HG02642 (cell line): ENCODE data around the gene ENPP5.
"Not testable (repeated sequence)": the region's sequence is repeated elsewhere in the genome, so short reads cannot be mapped to it uniquely, and the experiment has no call there.

Source experiments
- ATAC-seq: cut with Tn5 transposase; IDR thresholded peaks from one replicate; pipeline ENCODE4 v1.9.1; 2021; ENCODE audit warnings: mild to moderate bottlenecking; ENCODE audit not compliant: unreplicated experiment, poor library complexity

The ENPP5 gene

DNA sequence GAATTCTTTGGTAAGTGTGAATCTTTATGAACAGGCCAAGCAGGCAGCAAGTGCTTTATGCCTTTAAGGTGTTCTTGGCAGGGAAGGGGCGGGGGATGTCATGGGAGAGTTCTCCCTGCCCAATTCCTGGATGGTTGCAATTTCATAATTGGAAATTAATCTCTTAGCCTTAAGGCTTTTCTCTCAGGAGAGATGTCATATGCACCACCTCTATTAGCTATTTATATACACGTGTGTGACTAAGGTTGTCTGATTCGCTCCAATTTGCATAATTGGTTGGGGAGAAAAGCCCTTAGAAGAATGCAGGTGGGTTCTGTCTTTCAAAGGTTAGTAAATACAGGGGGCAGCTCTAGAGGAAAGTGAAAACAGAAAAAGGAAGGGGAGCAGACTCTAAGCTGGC lies 5.2 kb upstream of the ENPP5 start:
- peak; percentile 54 for ATAC-seq

DNA sequence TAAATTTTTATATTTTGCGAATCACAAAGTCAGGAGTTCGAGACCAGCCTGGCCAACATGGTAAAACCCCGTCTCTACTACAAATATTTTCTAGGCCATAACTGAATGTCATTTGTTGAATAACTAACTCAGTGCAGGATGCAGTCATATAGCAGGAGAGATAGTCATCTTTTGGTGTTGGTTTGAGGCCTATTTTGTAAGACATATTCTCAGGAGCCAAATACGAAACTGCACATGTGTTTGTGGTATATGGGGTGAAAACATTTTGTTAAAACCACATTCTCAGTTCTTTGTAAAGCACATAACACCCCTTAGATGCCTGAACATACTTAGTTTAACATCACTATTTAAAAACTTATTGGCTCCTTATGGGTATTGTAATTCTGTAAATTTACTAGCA lies 4.7 kb upstream of the ENPP5 start:
- peak; percentile 65 for ATAC-seq

DNA sequence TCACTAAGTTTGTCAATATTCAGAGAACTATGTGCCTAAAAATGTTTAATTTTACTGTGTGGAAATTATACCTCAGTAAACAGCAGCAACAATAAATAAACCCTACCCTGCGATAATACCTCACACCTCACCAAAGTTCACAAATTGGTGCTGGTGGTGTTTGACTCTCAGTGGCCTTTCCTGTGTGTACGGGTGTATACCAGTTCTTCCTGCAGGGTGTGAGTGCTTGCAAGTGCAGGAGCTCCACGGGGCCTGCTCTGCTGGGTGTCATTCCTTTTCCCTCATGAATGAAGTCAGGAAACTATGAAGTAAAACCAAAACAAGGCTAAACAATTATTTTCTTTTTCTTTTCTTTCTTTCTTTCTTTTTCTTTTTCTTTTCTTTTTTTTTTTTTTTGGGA lies 4.1 kb upstream of the ENPP5 start:
- ATAC-seq = no peak

DNA sequence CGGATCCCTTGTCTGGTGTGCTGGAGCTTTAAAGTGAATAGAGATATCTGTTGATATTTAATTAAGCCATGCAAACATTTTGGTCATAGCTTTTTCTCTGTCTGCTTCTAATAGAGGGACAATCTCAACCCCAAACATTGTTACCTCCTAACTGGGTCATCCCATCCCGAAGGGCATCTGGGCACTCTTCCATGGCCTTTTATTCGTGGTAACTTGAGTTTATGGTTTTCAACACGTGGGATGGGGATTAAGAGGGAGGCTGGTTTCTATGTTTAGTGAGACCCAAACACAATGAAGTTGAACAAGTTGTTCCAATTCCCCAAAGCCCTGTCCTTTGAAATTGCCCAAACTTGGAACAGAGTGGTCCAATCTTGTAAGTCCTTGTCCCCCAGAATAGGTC lies 1.4 kb upstream of the ENPP5 start:
- no peak for ATAC-seq

DNA sequence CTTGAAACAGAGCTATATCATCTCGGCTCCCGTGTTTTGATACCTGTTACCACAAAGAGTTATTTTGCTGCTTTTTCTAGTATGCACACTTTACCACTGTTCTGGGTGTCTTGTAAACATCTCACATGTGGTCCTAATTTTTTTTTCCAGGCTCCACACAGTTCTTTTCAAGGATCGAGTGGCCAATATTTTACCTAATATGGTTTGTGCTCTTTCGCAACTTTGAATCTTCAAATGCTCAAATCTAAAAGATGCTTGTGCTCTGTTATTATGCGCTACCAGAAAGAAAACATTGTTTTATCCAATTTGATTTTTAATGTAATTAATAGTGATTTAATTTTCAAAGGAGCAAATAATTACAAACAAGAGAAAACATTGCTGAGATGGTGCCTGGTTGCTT lies 10.7 kb downstream of the ENPP5 start:
- ATAC-seq = no peak

DNA sequence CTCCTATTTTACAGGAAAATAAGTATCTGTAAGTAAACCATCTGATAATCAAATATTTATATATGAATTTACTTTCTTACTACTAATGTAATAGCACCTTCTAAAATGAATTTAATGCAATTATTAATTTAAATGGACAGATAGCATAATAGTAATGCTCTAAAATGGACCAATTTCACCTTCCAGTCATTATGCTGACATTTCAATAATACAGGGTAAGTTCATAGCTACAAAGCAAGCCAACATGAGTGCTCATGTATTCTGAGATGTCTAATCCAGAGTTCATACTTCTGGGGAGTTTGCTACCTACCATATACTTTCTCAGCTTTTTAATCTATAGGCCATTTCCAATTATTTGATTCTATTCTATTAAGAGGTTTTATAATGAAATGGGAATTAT lies 11.6 kb downstream of the ENPP5 start:
- ATAC-seq = no peak

DNA sequence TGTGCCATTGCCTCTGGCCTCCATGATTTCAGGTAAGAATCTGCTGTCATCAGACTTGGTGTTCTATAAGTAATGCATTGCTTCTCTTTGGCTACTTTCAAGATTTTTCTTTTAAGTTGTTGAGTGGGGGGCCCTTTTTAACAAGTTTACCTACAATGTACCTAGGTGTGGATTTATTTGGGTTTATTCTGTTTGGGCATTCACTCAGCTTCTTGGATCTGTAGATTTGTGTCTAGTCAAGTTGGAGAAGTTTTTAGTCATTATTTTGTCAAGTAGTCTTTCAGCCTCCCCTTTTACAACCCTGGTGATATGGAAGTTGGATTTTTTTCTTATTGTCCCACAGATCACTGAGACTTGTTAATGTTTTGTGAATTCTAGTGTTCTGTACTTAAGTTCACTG lies 14.1 kb downstream of the ENPP5 start:
- no peak for ATAC-seq

DNA sequence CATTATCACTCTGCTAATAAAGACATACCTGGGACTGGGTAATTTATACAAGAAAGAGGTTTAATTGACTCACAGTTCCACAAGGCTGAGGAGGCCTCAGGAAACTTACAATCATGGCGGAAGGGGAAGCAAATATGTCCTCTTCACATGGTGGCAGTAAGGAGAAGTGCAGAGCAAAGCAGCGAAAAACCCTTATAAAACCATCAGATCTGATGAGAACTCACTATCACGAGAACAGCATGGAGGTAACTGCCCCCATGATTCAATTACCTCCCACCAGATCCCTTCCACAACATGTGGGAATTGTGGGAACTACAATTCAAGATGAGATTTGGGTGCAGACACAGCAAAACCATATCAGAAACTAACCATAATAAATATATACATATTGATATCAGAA lies 21.7 kb downstream of the ENPP5 start:
- ATAC-seq = not testable (repeated sequence)

DNA sequence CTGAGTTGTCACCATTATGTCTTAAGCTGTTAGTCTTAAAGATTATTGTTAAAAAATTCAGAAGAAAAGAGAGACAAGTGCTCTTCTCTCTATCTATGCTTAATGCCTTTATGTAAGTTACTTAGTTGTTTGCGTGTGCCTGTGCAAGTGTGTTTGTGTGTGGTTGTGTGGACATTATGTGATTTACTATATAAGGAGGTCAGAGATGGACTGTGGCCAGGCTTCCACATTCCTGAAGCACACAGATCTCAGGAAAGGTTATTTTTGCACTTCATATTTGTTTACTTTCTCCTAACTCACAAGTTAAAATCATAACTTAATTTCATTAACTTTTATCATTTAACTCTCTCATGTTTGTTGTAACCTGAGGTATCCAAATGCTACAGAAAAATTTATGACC lies 26.5 kb downstream of the ENPP5 start:
- ATAC-seq = no peak

DNA sequence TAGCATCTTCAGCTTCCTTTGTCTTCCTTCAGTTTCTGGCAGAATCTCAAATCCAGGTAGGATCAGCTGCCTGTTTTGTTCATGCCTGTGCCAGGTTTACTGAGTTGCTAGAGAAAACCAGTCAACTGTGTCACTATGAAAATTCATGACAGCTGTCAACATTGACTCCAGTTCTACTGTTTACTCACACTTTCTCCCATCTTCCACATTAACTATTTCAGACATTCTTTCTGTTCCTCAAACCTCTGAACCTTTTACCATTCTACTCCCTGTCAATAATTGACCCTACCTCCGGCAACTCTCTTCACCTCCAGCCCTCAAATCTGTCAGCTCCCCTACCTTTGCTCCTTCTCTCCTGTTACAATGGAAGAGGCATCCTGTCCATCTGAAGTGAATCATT lies 32.5 kb downstream of the ENPP5 start:
- peak; percentile 86 for ATAC-seq

DNA sequence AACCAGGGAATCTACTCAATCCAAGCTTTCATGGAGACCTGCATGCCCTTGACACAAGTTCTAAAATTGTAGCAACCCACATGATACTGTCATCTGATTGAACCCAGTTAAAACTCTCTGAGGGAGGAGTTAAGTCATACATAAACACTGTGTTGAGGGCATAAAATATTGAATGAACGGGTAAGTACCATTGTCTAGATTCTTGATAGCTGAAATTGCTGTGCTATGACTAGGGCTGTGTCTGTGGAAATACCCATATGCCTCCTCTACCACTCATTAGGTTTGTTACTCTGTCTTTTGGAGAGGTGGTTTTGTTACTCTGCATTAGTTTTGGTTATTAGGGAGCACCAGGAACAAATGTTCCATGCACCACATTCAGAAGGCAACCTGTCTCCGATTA lies 33.4 kb downstream of the ENPP5 start:
- peak; percentile 53 for ATAC-seq

DNA sequence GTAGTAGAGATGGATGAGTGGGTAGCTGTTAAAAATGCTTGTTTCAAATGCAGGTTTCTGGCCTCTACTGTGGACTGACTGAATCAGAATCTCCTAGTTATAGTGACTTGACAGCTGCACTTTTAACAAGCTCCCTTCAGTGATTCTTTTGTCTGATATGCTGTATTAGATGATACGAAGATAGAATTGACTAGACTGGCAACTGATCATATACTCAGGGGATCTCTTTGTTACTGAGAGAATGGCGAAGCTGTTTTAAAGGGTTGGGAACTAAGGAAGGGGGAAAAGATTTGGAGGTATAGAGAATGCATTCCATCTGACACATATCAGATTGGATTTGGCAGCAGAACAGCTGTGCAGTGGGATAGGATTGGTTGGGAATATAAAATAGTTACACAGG lies 33.9 kb downstream of the ENPP5 start:
- ATAC-seq = no peak

DNA sequence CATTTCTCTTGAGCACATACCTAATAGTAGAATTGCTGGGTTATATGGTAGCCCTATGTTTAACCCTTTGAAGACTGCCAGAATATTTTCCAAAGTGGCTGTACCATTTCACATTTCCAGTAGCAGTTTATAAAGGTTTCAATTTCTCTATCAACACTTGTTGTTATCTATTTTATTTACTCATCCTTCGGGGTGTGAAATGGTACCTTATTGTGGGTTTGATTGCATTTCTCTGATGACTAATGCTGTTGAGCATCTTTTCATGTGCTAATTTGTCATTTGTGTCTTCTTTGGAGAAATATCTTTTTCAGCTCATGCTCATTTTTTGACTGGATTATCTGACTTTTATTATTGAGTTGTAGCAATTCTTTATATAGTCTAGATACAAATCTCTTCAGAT lies 35.6 kb downstream of the ENPP5 start:
- ATAC-seq = no peak

DNA sequence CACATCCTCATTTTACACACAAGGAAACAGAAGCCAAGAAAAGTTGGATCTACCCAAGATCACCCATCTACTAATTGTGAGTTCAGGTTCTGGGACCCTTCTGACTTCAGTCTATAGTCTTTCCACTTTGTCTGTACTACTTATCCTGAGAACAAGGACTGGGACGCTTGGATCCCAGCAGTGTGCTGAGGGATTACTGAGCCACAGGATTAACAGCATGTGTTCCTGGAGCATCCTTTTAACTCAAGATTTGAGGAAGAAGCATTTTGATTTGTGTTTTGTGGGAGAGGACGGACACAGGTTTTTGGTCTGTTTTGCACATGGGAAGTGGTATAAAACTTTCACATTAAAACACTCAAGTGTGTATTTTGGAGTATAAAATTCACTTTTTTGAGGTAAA lies 36.6 kb downstream of the ENPP5 start:
- ATAC-seq = no peak

DNA sequence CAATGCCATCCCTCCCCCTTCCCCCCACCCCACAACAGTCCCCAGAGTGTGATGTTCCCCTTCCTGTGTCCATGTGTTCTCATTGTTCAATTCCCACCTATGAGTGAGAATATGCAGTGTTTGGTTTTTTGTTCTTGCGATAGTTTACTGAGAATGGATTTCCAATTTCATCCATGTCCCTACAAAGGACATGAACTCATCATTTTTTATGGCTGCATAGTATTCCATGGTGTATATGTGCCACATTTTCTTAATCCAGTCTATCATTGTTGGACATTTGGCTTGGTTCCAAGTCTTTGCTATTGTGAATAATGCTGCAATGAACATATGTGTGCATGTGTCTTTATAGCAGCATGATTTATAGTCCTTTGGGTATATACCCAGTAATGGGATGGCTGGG lies 39.5 kb downstream of the ENPP5 start:
- ATAC-seq = not testable (repeated sequence)

DNA sequence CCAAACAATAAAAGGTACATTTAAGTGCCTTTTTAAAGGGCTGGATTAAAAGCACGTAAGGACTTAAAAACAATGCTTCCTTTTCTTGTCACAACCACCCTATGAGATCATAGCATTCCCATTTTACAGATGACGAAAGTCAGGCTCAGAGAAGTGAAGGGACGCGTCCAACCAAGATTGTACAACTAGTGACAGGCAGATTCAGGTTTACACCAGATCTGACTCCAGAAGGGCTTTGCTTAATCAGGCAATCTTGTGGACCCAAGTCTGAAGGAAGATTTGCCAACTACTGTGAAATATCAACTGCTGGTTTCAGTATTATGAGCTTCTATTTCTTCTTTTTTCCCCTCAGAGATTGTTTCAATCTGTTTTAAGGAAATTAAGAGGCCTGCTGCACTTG lies 40.1 kb downstream of the ENPP5 start:
- no peak for ATAC-seq

DNA sequence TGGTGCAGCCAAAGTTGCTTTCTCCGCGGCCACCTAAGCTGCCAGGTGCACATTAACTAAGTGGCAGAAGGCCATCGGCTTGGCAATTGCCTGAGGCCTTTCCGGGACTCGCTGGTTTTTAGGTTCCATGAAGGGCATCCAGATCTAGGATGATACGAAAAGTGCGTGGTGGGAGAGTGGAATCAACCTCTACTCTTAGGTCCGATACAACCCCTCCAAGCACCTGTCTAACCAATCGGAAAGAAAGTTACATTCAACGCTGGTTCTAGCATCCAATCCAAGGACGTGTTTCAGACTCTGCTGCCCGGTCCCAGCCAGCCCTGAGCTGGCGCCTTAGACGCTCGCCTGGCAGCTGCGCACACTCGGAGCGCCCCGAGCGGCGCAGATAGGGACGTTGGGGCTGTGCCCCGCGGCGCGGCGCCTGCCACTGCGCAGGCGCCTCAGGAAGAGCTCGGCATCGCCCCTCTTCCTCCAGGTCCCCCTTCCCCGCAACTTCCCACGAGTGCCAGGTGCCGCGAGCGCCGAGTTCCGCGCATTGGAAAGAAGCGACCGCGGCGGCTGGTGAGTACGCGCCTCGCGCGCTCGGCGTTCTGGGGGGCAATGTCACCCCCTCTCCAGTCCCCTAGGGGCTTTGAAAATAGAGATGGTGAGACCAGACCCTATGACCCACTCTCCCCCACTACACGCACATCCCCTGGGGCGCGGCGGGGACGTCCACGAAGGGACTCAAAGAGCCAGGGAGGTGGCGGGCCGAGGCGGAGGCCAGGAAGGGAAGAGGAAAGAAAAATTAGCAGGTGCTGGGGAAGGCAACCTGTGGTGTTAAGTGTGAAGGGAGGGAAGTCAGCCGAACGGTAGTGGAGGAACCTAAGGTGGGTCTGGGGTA lies 40.9 kb downstream of the ENPP5 start, which contains the start of gene ENPP4:
Gene ENPP4, plus strand, starts transcription at position 361 of the 883 bp plus-strand sequence. CDS start 9,595 bp downstream, outside the sequence.
- ATAC-seq = peak; percentile 99

DNA sequence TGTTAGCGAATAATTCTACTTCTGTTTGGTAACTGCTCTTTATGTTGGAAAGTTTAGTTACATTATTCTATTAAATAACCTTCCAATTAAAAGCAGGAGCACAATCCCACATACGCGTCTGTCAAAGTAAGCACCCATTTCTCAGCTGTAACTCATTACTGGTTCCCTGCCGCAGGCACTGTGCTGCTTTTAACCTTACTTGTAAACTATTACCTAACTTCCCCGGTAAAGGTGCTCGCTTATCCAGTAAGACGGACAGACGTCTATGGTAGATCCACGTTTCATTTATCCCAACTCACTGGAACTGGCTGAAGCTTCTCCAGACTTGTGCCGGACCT lies 41.5 kb downstream of the ENPP5 start:
- peak; percentile 16 for ATAC-seq

DNA sequence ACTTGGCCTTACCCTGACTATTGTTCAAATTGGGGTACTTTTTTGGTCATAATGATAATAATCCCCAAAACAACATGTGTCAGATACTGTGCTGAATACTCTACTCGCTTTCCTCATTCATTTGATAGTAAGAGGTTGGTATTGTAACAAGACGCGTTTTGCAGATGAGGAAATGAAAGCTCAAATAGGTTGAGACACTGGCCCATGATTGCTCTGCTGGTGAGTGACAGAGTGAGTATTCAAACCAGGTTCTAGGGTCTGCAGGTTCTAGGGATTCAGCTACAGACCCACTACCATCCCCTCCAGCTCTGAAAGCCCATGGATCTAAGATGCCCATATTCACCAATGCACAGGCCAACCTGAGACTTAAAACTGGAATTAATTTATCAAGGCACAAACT lies 42.3 kb downstream of the ENPP5 start:
- peak; percentile 25 for ATAC-seq

DNA sequence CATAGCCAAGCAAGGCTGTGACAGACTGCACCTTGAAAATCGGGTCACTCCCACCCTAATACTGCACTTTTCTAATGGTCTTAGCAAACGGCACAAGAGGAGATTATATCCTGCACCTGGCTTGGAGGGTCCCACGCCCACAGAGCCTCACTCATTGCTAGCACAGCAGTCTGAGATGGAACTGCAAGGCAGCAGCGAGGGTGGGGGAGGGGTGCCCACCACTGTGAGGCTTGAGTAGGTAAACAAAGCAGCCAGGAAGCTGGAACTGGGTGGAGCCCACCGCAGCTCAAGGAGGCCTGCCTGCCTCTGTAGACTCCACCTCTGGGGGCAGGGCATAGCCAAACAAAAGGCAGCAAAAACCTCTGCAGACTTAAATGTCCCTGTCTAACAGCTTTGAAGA lies 51.1 kb downstream of the ENPP5 start:
- ATAC-seq = not testable (repeated sequence)

DNA sequence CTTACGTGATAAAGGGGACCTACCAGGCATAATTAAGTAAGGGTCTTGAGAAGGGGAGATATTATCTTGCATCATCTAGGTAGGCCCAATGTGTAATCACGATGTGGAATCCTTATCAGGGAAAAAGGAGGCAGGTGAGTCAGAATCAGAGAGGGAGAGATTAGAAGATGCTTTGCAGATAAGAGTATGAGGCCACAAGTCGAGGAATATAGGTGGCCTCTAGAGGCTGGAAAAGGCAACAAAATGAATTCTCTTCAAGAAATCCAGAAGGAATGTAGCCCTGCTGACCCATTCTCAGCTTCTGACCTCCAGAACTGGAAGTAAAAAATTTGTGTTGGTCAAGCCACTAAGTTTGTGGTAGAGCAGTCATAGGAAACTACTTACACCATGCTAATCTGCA lies 51.9 kb downstream of the ENPP5 start:
- ATAC-seq = no peak

DNA sequence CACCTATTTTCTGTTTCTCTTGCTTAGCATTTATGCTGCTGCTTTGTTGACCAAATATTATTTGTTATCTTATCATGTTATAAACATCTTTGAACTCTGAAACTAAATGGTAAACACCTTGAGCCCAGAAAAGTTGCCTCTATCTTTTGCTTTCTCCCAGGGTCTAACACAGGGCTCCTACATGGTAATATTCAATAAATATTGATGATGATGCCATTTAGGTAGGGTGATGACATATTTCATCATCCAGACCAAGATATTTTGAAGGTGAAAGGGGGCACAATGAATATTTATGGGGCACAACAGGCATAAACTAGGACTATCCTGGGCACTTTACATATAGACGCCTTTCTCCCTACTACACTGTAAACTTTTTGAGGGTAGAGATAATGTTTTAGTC lies 52.6 kb downstream of the ENPP5 start:
- ATAC-seq = no peak
